K562 (cell line): ENCODE results near the gene RABL6. TPM values are rescaled to one million over a fixed set of nuclear protein-coding genes. Genes with fewer than 3 reads are reported as not detected.

Experiments used
- ATAC-seq: fragments of 200-7000 bp; cut with Tn5 transposase; 3 replicates; pipeline ENCODE4 v1.9.1; 2020; ENCODE audit warnings: moderate library complexity
- BruUV-seq: library from RNA; stranded (reverse); fragments of 400-500 nt; replicated peaks from 2 replicates; lab custom pipeline; 2021; lab: Mats Ljungman, UMichigan
- CTCF ChIA-PET: fragments of 300-600 bp; formaldehyde crosslinking; extraction: SDS; loops from one replicate; lab custom pipeline; 2021; ENCODE audit warnings: low intra/inter-chr PET ratio; lab: Yijun Ruan, JAX
- POLR2A ChIA-PET: fragments of 300-600, 350-650 bp; sonication (Branson Sonifier 250); formaldehyde crosslinking; extraction: SDS; loops from one replicate; lab custom pipeline; 2021; ENCODE audit warnings: antibody characterized with exemption, inconsistent platforms; lab: Yijun Ruan, JAX
- DNase-seq, 4 experiments: peaks; one replicate each; pipeline versions ENCODE4 v3.0.0 to v3.0.0-alpha.2; 2011 to 2018; ENCODE audit warnings: low spot score in 3 of 4, mixed read lengths in 3 of 4; ENCODE audit errors: extremely low read depth in 1 of 4
- FAIRE-seq: peaks from 2 replicates; lab custom pipeline; 2011; peaks lifted over from hg19 to GRCh38; lab: Jason Lieb, UNC
- H2AFZ ChIP-seq: 2 replicates; pipeline ENCODE4 v1.6.0; 2011; ENCODE audit warnings: low read depth, low read length, control low read depth, inconsistent platforms
- H3K27ac ChIP-seq: fragments of 200-600 bp; 3 replicates; pipeline ENCODE4 v1.8.0; 2011; ENCODE audit warnings: low read depth, mild to moderate bottlenecking, control low read depth, inconsistent platforms, low read length, moderate library complexity, mixed read lengths; ENCODE audit errors: extremely low read depth
- H3K27me3 ChIP-seq, 2 experiments: fragments of 300-600 bp in 1 of 2; 2 replicates in 1 of 2; 3 replicates in 1 of 2; pipeline versions ENCODE4 v1.6.0 to v1.8.0; 2011; ENCODE audit warnings: inconsistent platforms in 2 of 2, low read length in 2 of 2, mild to moderate bottlenecking in 1 of 2, mixed read lengths in 1 of 2, moderate library complexity in 1 of 2; ENCODE audit not compliant: control insufficient read depth in 2 of 2, insufficient read depth in 2 of 2
- H3K36me3 ChIP-seq: fragments of 300-600 bp; 3 replicates; pipeline ENCODE4 v1.8.0; 2011; ENCODE audit warnings: mild to moderate bottlenecking, low read length, inconsistent platforms; ENCODE audit not compliant: control insufficient read depth, insufficient read depth
- H3K4me1 ChIP-seq, 2 experiments: fragments of 200-600 bp in 1 of 2; replicated peaks in 1 of 2; 2 replicates in 1 of 2; 3 replicates in 1 of 2; pipeline versions ENCODE4 v1.5.1 to v1.8.0; 2011; ENCODE audit warnings: inconsistent platforms in 2 of 2, low read length in 2 of 2, mild to moderate bottlenecking in 1 of 2, mixed read lengths in 1 of 2, moderate library complexity in 1 of 2; ENCODE audit not compliant: control insufficient read depth in 2 of 2, insufficient read depth in 2 of 2
- H3K4me2 ChIP-seq: 2 replicates; pipeline ENCODE4 v1.6.1; 2011; ENCODE audit warnings: low read length, control low read depth, inconsistent platforms, mixed read lengths; ENCODE audit not compliant: insufficient read depth
- H3K4me3 ChIP-seq: fragments of 200-600 bp; sonication (generic), shearing (Covaris generic); 2 replicates; pipeline ENCODE4 v1.5.1; 2016; ENCODE audit warnings: control low read depth, inconsistent platforms
- H3K79me2 ChIP-seq: fragments of 200-600 bp; 3 replicates; pipeline ENCODE4 v1.8.0; 2011; ENCODE audit warnings: low read length, inconsistent platforms; ENCODE audit not compliant: control insufficient read depth, insufficient read depth
- H3K9ac ChIP-seq, 2 experiments: 2 replicates each; pipeline versions ENCODE4 v1.6.0 to v1.6.1; 2011; ENCODE audit warnings: low read depth in 2 of 2, low read length in 2 of 2, control low read depth in 1 of 2, inconsistent platforms in 1 of 2, mild to moderate bottlenecking in 1 of 2, mixed read lengths in 1 of 2; ENCODE audit not compliant: insufficient read depth in 1 of 2
- H3K9me1 ChIP-seq: one replicate; pipeline ENCODE4 v1.6.0; 2011; ENCODE audit warnings: inconsistent platforms, mild to moderate bottlenecking, low read length, moderate library complexity; ENCODE audit not compliant: control insufficient read depth, insufficient read depth
- H3K9me3 ChIP-seq: replicated peaks from 2 replicates; pipeline ENCODE4 v1.5.1; 2011; ENCODE audit warnings: low read depth, low read length, inconsistent platforms; ENCODE audit not compliant: control insufficient read depth, insufficient read depth
- H4K20me1 ChIP-seq: replicated peaks from 2 replicates; pipeline ENCODE4 v1.6.1; 2011; ENCODE audit warnings: low read length, inconsistent platforms, mixed read lengths; ENCODE audit not compliant: control insufficient read depth, insufficient read depth
- CCNT2 ChIP-seq: IDR thresholded peaks from 2 replicates; pipeline ENCODE4 v1.6.1; 2011; ENCODE audit warnings: borderline replicate concordance, low read depth, mild to moderate bottlenecking, moderate library complexity, mixed read lengths, low read length; ENCODE audit not compliant: insufficient read length; ENCODE audit errors: extremely low read depth
- POLR2G ChIP-seq: fragments of 200-400 bp; formaldehyde crosslinking; IDR thresholded peaks from 2 replicates; pipeline ENCODE4 v1.6.1; 2017; ENCODE audit warnings: low read depth, mild to moderate bottlenecking, antibody characterized with exemption, low read length, moderate library complexity
- PTBP1 ChIP-seq: fragments of 200-400 bp; formaldehyde crosslinking; IDR thresholded peaks from 2 replicates; pipeline ENCODE4 v1.6.1; 2017; ENCODE audit warnings: low read depth, low read length
- RBFOX2 ChIP-seq: fragments of 200-400 bp; formaldehyde crosslinking; IDR thresholded peaks from 2 replicates; pipeline ENCODE4 v1.6.1; 2017; ENCODE audit warnings: low read depth, mild to moderate bottlenecking, low read length, moderate library complexity
- ZNF121 ChIP-seq: sonication (generic); formaldehyde crosslinking; conservative IDR thresholded peaks from 2 replicates; pipeline ENCODE4 v1.8.0; 2022; ENCODE audit warnings: missing genetic modification reagents
- WGBS: fragments of 100-300 bp; shearing (Covaris generic); methylation state at CpG from one replicate; pipeline ENCODE4 v1.1.6; 2016; ENCODE audit warnings: low coverage, mixed read lengths; ENCODE audit not compliant: insufficient coverage; ENCODE audit errors: missing lambda C conversion rate; 5-methylcytosine and 5-hydroxymethylcytosine counted together
- in situ Hi-C: fragments of 300-500 bp; cut with MboI; formaldehyde crosslinking; loops from 4 replicates; pipeline ENCODE4 v1.15.0; 2018; ENCODE audit warnings: inconsistent platforms, mixed read lengths
- intact Hi-C: fragments of 100-400 bp; cut with micrococcal nuclease; formaldehyde crosslinking; loops from 2 replicates; pipeline ENCODE4 v1.14.2; 2022
- polyA plus RNA-seq, 8 experiments: library from polyadenylated mRNA; depleted of rRNA in 4 of 8; stranded (reverse) in 5 of 8; unstranded in 3 of 8; fragments of >200 nt; fragmentation: Nextera tagmentation in 2 of 8; fragmentation: Illumina TruSeq in 1 of 8; extraction: Ambion mirVana in 2 of 8; extraction: Trizol in 1 of 8; gene quantifications; 2 replicates each; pipeline versions ENCODE4 v1.2.1 to v1.2.3, GENCODE V29; 2011 to 2014; ENCODE audit warnings: inconsistent platforms in 1 of 8, missing spikeins in 1 of 8
- total RNA-seq, 7 experiments: library from RNA; depleted of rRNA in 6 of 7; stranded (reverse); fragments of >200 nt in 6 of 7; fragmentation: Illumina TruSeq in 2 of 7; extraction: Trizol in 2 of 7; gene quantifications; 2 replicates each; pipeline versions ENCODE4 v1.2.1 to v1.2.3, GENCODE V29; 2011 to 2021; ENCODE audit warnings: low replicate concordance in 1 of 7
- TF ChIP-seq, protein P1 (sequence below), 2 experiments: fragments of 450-650 bp in 1 of 2; sonication (generic) in 1 of 2; formaldehyde crosslinking in 1 of 2; IDR thresholded peaks; 2 replicates each; pipeline versions ENCODE4 v1.7.1 to v1.9.0; 2016 to 2022; ENCODE audit warnings: inconsistent platforms in 1 of 2, mild to moderate bottlenecking in 1 of 2, missing genetic modification reagents in 1 of 2

RABL6 gene
- total and polyA plus RNA-seq, 9 of the 15 experiments (the other 6 are each of a cell fraction or from before 2014, with no cell fraction given) = 5.6 to 181 (median 84.5) TPM

- Histone ChIP-seq H3K4me1 (peaks cover 5 to 45% of the 10 kb centered on the region in 2 experiments; a peak in 3 of 5 replicates), H3K79me2 (peaks cover 43% of the 10 kb centered on the region), H3K9me1 (peaks cover 4% of the 10 kb centered on the region), H3K4me2 (no peak overlapping the region), H3K27me3 (no peaks in the 10 kb centered on the region), H3K4me3 (no peak overlapping the region), H3K27ac (no peak overlapping the region), H4K20me1 (peaks cover 14% of the 10 kb centered on the region; the same call in 1 of the 2 replicates), H3K9me3 (no peaks in the 10 kb centered on the region; the same call in 1 of the 2 replicates), H3K36me3 (peaks cover 47% of the 10 kb centered on the region; the same call in 2 of the 3 replicates), H2AFZ (no peak overlapping the region), H3K9ac (0 out of 4 replicates have a peak overlapping the region, but pooled peaks of 1 of the 2 experiments have one; percentile 18)
- ChIA-PET CTCF (no interaction called here), POLR2A (interaction anchor here (1.9 kb wide), 2 partner anchors 11 to 20 kb away, joined by 4 read pairs; no protein-coding TSS in a partner anchor)
- TF ChIP-seq CCNT2 = no peak
- peak; percentile 10; the same call in 1 of the 2 replicates for TF ChIP-seq POLR2G
- TF ChIP-seq, protein P1, sequence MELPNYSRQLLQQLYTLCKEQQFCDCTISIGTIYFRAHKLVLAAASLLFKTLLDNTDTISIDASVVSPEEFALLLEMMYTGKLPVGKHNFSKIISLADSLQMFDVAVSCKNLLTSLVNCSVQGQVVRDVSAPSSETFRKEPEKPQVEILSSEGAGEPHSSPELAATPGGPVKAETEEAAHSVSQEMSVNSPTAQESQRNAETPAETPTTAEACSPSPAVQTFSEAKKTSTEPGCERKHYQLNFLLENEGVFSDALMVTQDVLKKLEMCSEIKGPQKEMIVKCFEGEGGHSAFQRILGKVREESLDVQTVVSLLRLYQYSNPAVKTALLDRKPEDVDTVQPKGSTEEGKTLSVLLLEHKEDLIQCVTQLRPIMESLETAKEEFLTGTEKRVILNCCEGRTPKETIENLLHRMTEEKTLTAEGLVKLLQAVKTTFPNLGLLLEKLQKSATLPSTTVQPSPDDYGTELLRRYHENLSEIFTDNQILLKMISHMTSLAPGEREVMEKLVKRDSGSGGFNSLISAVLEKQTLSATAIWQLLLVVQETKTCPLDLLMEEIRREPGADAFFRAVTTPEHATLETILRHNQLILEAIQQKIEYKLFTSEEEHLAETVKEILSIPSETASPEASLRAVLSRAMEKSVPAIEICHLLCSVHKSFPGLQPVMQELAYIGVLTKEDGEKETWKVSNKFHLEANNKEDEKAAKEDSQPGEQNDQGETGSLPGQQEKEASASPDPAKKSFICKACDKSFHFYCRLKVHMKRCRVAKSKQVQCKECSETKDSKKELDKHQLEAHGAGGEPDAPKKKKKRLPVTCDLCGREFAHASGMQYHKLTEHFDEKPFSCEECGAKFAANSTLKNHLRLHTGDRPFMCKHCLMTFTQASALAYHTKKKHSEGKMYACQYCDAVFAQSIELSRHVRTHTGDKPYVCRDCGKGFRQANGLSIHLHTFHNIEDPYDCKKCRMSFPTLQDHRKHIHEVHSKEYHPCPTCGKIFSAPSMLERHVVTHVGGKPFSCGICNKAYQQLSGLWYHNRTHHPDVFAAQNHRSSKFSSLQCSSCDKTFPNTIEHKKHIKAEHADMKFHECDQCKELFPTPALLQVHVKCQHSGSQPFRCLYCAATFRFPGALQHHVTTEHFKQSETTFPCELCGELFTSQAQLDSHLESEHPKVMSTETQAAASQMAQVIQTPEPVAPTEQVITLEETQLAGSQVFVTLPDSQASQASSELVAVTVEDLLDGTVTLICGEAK (IDR thresholded peaks at IDR 0.05) = no peak
- TF ChIP-seq, protein P1 (CRISPR knock-in tag; IDR thresholded peaks at IDR 0.05) = no peak
- TF ChIP-seq ZNF121 (CRISPR knock-in tag) = peak; percentile 90
- peak; percentile 57 for TF ChIP-seq RBFOX2
- TF ChIP-seq PTBP1 = no peak
- DNase-seq (no peak), FAIRE-seq (peak; percentile 11), ATAC-seq (no peak)
- intact Hi-C loops (no loop called here), in situ Hi-C loops (no loop called here)
- no TSS peak for BruUV-seq
- 95% methylated on average over 12 of the region's 12 CpGs for WGBS
These were observed 56.0 kb downstream of the RABL6 start for GRCh38 chr9:136863623-136864273.
